ENCODE measurements around the gene SPESP1.

DNA sequence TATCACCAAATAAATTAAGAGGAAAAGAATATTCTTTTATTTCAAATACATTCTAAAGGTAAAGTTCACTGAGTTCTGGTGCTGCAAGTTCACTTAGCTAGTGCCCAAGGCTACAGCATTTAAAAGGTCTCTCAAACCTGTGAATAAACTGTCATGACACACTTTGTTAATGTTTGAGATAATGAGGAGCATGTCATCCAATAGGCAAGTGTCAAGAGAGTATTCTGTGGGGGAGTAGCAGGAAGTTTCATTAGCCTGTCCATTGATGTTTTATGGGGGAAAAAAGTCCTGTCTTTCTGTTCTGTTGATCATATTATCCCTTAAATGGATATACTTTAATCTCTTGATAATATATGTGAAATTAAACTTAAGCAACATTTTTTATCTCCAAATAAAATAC, 4.0 kb downstream of the SPESP1 start:
- no peak for TF ChIP-seq POLR2A (IDR thresholded peaks at IDR 0.05)
- TF ChIP-seq, protein P1, sequence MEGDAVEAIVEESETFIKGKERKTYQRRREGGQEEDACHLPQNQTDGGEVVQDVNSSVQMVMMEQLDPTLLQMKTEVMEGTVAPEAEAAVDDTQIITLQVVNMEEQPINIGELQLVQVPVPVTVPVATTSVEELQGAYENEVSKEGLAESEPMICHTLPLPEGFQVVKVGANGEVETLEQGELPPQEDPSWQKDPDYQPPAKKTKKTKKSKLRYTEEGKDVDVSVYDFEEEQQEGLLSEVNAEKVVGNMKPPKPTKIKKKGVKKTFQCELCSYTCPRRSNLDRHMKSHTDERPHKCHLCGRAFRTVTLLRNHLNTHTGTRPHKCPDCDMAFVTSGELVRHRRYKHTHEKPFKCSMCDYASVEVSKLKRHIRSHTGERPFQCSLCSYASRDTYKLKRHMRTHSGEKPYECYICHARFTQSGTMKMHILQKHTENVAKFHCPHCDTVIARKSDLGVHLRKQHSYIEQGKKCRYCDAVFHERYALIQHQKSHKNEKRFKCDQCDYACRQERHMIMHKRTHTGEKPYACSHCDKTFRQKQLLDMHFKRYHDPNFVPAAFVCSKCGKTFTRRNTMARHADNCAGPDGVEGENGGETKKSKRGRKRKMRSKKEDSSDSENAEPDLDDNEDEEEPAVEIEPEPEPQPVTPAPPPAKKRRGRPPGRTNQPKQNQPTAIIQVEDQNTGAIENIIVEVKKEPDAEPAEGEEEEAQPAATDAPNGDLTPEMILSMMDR (IDR thresholded peaks at IDR 0.05 in 4 of 5, conservative IDR thresholded peaks at IDR 0.05 in 1 of 5) = no peak

All from gastrocnemius medialis (tissue), 4 donors.